Activated CD4-positive, CD25-positive, alpha-beta regulatory T cell (primary cell): ENCODE data around the gene PXDC1.

ENCODE experiments used
- DNase-seq, 4 experiments: peaks; one replicate each; lab custom pipeline; 2025; lab: John Stamatoyannopoulos, UW

The PXDC1 gene, protein sequence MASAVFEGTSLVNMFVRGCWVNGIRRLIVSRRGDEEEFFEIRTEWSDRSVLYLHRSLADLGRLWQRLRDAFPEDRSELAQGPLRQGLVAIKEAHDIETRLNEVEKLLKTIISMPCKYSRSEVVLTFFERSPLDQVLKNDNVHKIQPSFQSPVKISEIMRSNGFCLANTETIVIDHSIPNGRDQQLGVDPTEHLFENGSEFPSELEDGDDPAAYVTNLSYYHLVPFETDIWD

DNA sequence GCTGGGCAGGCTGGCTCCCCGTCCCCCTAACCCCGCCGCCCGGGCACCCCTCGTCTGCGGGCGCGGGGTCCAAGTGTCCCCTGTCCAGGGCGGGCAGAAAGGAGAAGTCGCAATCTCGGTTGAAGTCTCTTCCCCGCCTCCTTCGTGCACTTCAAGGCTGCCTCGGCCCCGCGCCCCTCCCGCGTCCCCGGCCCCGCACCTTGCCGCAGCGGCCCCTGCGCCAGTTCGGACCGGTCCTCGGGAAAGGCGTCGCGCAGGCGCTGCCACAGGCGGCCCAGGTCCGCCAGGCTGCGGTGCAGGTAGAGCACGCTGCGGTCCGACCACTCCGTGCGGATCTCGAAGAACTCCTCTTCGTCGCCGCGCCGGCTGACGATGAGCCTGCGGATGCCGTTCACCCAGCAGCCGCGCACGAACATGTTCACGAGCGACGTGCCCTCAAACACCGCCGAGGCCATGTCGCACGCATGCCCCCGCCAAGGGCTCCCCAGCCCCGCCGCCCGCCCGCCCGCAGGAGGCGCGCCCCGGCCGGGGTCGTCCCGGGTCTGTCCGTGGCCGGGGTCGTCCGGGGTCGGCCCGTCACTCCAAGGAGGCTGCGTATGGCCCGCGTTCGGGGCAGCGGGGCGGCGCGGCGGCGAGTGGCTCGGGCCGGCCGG lies at the start of gene PXDC1:
Gene PXDC1 (minus strand): TSS at position 637 of the 653 bp plus-strand sequence. CDS start 182 bp downstream, at position 455.
- no peak for DNase-seq

DNA sequence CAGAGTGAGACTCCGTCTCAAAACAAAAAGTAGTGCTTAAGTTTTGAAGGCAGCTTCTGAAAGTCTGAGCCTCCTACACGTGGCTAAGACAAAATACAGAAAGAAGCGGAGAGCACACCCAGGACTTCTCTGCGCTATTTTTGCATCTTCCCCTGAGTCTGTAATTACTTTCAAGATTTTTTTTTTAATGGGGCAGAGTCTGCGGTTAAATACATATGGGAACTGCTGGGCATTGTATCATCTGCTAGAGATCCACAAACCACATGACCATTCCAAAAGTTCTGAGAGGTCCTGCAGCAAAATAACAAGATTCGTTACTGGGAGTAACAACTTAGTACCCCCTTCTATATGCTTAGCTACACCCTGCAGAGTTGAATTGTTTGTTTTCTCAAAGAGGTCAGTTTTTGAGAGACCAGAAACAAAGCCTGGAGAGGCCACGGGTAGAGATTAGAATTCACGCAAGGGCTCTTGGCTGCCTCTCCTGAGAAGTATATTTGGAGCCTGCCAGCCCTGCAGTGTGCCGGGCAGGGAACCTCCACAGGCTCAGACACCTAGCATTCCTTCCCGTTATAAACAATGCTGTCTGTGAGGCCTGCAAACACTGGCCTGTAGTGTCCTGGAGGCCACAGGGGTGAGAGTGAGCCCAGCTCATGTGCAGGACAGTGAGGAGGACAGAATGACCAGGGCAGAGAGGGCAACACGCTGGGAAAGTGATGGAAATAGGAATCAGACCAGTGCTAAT lies 49.5 kb upstream of the PXDC1 start:
- DNase-seq: no peak

DNA sequence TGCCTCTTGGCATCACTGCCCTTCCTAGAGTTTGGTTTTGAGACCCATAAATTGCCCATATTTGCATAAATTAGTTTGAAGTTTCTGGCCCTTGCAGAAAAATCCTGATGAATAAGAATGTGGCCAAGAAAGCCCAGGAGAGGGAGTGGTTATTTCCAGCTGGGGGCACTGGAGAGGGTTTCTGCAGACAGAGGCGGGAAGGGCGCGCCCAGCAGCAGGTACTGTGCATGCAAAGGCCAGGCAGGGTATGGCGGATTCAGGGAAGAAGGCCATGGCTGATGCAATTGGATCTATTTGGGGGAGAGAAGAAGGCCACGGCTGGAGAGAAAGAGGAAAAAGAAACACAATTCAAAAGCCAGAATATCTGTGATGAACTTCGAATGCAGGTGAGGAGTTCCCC lies 48.2 kb upstream of the PXDC1 start:
- DNase-seq: no peak

DNA sequence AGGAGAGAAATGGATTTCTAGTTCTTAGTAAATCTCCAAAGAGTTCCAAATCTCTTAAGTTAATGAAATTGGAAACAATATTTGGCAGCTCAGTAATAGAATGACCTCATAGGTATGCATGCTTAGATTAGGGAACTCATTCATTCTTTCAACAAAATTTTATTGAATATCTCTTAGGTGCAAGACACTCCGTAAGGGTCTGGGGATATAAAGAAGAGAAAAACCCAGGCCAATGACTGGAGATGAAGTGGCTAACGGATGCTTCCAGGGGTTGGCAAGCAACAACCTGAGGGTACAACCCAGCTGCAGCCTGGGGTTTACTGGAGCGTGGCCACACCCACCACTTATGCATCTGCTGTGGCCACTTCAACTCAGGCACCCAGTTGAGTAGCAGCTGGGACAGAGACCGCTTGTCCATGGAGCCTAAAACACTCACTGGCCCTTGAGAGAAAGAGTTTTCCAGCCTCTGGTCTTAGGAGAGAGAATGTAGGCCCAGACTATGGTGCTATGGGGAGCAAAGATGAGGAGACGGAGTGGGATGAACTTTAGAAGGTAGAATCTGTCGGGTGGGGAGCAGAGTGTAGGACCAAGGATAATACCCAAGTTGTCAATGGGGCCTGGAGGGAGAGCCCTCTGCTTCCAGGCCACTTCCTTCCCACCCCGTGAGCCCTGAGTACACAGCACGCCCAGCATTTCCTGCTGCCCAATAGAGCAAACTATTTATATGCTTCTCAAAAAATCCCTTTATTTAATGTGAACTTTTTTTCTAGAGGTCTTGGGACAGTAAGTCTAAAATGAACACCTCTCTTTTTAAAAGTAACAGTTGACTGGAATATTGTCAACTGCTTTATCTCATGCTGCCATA lies 46.8 kb upstream of the PXDC1 start:
- DNase-seq: no peak

DNA sequence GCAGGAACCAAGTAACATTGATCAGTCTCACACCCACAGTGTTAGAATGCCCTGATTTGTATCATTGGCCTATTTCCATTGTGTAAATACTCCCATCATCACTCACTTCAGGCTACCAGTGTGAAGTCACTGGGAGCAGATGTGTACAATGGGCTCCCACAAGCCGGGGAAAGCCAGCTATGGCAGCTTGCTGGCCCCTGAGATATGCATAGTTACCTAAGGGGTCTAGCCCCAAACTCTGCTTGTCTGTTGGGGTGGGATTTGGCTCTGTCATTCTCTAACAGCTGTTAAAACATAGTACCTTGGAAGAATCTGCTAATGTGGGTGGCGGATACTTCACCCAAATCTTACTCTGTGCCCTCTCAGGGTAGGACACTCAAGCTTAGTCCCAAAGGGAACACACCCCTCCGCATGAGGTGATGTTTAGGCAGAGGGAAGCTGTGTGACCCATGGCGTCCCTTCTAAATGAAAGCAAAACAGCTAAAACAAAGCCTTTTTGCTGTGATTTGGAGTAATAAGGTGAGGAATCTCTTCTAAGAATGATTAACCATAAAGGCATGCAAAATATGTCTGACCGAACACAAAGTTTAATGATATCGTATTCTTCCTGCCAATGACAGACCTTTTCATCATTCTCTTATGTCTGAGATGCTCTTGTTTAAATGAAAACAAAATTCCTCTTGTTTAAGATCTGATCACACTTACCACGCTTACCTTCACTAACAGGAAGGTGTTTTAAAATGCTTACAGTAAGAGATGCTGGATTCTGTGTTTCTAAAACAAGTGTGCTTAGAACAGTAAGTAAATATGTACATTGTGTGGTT lies 45.9 kb upstream of the PXDC1 start:
- DNase-seq: no peak

DNA sequence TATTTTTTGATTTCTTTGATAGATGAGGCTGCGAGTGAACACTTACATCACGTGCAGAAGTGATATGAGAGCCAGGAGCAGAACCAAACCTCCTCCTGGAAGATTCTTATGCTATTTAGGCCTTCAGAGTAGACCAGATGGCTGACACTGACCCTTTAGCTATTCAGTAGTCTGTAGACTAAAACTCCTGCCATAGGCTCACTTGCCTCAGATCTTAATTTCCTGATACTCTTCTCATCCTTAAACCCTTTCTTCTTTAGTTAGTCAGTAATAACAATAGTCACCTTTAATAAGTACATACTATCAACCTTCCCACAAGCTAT lies 45.2 kb upstream of the PXDC1 start:
- no peak for DNase-seq

DNA sequence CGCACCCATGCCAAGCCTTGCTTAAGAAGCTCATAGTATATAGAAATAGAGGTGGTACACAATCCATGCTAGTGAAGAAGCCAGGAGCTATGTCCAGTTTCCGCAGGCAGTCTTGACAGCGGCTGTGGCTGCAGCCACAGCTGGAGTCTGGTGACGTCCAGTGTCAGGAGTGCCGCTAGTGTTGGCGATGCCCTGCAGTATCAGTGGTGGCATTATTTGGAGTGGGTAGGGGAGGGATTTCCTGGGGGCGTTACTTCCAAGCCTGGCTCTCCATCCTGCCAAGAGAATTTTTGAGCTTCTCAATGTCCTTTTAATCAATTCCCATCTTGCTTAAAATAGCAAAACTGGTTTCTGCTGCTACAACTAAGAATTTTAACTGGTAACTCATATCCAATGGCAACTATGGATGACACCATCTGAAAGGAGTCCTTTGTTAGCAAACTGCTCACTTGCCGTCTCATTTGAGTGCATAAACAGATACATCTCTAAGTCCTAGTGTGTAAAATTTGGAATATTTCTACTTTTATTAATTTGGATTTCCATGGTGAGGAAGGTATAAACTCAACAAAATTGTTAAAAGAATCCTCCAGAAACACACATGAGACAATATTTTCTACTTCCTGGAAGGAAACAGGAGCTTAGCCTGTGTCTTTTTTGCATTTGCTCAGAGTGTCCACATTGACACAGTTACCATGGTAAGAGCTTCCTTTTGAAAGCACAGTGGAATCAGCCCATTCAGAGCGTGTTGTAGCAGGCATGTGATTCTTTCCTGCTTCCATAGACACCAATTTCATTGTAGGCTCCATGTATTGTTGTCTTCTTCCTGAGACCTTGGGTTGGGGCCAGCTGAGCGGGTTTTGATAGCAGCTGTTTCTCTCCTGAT lies 44.6 kb upstream of the PXDC1 start:
- no peak for DNase-seq

DNA sequence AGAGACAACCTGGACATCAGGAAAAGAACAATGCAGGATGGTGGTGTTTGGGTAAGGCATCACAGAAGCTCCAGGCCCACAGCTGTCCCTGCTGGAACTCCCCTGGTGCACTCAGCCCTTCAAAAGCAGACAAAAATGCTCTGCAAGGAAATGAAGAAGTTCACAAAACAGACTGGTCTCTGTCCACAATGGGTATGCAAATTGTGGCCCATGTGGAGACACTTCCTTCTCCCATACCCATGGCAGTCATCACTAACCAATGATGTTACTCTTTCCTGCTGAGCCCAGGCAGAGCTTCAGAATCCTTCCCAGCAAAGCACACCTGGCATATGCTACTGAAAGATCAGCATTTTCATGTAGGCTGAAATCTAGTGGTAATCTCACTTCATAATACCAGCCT lies 42.6 kb upstream of the PXDC1 start:
- DNase-seq: no peak

DNA sequence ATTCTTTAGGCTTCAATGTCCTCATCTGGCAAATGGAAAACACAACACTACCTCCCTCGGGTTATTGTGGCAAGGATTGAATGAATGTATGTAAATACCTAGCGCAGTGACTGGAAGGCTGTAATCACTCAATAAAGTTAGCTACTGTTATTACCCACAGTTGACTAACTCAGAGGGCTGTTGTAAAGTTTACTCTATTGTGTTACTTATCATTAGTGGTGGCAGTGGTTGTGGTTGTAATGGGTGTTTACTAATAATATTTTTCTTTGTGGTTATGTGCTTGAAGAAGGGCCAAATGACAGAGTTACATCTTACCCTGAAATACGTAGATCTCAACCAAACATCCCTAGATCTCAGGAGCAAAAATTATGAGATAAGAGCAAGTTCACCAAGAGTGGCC lies 42.0 kb upstream of the PXDC1 start:
- DNase-seq: no peak

DNA sequence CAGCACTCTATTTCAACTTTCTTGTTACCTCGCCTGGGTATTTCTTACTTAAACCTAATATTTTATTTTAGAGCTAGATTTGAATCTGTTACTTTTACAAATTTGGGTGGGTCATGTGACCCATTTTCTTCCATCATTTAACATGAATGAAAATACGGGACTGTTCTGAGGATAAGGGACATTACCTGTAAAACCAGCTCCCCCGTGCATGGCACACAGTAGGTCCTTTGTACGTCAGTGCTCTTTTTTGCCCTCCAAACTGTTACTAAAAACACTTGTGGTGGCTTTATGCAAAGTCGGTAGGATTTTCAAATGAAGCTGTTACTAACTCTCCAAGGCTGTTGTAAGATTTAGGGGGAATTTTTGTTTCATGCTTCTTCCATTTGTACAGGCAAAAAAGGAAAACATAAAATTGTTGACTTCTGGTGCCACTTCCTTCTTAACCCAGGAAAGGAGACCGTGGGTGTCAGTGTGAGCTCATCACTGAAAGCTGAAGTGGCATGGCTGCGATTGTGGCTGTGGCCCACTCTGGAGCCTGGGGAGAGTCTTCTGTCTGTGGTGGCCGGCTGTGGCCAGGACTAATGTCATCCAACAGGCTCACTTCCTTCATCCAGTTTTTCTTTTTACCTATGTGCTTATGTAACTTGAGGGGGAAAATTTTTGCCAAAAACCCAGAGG lies 40.2 kb upstream of the PXDC1 start:
- DNase-seq: no peak

DNA sequence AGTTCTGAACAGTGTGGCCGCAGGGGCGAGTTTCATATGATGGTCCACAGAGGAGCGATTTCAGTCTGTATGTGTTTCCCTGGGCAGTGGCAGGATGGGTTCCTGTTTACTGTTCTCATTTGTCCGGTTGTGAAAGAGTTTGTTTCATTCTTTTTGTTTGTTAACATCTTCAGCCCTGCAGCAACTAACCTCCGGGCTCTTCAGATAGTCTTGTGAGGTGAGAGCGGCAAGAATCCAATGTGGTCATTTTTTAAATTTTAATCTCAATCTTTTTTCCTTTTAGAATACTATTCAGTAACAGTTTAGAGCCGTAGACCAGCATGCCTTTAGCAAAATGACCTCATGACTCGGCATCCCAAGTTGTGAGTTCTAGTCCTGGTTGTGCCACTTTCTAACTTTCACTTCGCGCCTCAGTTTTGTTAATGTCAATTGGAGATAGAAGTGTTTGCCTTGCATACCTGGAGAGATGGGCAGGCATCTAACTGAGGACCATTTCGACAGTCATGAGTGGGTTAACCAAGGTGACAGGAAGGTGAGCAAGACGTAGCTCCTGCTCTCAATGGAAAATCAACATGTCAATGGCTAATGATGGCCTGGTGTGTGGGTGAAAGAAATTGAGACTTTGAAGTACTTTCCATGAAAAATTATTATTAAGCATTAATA lies 38.5 kb upstream of the PXDC1 start:
- DNase-seq: no peak

DNA sequence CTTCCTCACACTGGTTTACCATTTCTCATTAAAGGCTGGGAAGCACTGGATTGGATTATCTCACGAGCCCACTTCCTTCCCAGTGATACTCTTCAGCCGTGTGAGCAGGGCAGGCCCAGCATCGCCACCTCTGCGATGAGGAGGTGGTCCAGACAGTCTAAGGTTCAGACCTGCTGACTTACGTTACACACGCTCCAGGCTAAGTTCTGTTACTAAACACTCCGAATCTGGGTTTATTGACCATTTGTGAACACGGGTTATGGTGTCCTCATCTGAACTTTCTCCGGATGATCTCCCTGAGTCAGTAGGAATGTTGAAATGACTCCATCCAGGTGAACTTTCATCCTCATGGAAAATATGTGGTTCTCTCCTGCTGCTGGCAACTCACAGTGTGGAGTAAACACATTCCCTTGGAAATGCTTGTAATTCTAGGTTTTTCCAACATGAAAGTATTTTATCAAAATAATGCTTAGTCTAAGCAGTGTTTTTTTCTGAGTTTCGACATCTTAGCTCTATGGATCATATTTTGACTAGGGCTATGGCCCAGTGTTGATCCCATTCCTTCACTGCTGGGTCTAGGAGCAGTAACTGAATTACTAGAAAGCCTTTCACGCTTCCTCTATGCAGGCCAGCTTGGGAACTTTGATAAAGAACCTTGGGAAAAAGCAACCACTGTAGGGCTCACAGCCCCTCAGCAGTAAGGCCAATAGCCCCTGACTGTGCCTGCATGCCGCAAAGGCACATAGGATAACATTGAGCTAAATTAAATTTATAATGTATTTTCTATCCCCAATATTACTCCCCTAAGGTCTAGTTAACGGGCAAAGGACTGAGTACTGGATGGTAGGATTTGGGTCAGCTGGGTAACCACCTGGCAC lies 37.7 kb upstream of the PXDC1 start:
- no peak for DNase-seq

DNA sequence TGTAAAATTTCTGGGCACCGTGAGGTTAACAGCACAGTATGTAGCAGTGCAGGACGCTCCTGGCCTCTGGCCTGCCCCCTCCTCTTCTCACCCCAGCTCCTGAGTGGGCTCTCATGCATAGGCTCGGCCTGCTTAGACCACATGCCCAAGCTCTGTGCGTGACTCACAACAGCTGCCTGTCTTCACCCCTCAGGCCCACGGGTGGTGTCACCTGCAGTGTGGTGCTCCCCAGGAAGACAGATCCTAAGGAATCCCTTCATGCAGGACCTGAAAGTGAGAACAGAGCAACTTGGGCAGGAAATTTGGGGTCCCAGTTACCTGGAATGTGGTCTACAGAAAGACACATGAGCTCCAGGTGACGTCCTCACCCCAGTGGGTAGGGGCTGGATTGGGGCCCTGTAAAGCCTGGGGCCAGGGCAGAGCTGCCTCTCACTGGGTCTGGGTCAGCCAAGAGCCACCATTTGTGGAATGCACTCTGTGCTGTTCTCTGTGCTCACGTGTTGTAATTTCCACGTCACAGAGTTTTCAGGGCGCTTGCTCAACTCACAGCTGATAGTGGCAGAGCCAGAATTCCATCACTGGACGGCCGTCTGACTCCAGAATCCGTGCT lies 37.0 kb upstream of the PXDC1 start:
- no peak for DNase-seq

DNA sequence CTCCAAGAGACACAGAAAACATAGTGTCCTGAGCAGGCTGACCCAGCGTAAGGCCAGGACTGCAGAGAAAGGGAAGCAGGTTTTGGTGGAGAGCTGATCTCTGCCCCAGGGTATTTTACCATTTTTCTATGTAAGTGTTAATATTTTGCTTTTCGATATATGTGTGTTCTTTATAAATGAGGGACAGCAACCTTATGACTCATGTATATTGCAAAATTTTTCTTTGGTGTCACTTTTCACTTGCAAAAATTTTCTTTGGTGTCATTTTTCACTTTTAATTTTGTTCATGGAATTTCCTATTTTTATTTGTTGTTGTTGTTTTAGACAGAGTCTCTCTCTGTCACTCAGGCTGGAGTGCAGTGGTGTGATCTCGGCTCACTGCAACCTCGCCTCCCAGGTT lies 34.6 kb upstream of the PXDC1 start:
- DNase-seq: no peak

DNA sequence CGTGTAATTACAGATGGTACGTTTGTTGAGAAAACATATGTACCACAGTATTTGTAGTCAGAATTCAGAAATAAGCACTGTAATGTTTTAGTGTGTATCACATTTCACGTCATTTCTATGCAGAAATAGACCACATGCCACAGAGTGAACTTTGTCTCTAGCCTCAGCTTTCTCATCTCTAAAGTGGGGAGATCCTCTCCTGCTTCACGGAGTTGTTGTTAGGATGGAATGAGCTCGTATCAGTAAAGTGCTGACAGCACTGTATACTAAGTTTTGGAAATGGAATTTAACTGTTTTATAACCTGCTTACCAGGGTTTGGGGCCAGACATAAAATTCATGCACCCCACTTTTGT lies 34.2 kb upstream of the PXDC1 start:
- no peak for DNase-seq

DNA sequence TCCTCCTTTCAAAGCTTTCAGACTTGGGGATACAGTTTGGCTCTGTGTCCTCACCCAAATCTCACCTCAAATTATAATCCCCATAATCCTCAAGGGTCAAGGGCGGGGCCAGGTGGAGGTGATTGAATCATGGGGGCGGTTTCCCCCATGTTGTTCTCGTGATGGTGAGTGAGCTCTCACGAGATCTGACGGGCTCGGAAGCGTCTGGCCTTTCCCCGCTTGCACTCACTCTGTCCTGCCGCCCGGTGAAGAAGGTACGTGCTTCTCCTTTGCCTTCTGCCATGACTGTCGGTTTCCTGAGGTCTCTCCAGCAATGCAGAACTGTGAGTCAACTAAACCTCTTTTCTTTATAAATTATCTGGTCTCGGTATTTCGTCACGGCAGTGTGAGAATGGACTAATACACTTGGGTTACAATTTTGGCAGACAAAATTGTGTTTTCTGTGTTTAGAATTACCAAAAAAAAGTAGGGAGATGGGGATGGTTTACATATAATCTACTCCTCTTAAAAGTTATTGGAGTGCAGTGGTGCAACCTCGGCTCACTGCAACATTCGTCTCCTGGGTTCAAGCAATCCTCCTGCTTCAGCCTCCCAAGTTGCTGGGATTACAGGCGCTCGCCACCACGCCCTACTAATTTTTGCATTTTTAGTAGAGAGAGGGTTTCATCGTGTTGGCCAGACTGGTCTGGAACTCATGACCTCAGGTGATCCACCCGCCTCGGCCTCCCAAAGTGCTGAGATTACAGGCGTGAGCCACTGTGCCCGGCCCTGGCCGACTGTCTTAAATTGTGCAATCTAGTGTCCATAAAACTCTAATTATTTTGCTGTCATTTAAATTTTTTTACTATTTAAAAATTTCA lies 33.6 kb upstream of the PXDC1 start:
- DNase-seq: no peak

DNA sequence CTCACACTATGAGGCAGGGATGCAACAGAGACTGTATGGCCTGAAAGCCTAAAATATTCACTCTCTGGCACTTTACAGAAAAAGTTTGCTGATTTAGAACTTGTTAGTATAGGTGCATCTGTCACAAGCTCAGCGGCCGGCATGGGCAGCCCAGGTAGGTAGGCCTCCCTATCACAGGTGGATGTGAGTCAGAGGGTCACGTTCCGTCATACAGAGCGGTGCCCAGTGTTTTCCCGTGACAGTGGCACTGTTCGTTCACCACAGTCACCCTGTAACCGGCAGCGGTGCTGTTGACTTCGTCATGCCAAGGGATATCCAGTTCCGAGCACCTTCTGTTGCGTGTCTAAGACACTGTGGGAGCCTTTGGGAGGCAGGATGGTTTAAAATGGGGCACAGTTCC lies 32.9 kb upstream of the PXDC1 start:
- DNase-seq: no peak
